ENCODE results near the gene WDR48. TPM values are rescaled to one million over a fixed set of nuclear protein-coding genes. Genes with fewer than 3 reads are reported as not detected.

WDR48 gene
- total and polyA plus RNA-seq, 9 of the 15 experiments (the other 6 are each of a cell fraction or from before 2014, with no cell fraction given), result 26.6 to 70.6 (median 48.0) TPM

DNA sequence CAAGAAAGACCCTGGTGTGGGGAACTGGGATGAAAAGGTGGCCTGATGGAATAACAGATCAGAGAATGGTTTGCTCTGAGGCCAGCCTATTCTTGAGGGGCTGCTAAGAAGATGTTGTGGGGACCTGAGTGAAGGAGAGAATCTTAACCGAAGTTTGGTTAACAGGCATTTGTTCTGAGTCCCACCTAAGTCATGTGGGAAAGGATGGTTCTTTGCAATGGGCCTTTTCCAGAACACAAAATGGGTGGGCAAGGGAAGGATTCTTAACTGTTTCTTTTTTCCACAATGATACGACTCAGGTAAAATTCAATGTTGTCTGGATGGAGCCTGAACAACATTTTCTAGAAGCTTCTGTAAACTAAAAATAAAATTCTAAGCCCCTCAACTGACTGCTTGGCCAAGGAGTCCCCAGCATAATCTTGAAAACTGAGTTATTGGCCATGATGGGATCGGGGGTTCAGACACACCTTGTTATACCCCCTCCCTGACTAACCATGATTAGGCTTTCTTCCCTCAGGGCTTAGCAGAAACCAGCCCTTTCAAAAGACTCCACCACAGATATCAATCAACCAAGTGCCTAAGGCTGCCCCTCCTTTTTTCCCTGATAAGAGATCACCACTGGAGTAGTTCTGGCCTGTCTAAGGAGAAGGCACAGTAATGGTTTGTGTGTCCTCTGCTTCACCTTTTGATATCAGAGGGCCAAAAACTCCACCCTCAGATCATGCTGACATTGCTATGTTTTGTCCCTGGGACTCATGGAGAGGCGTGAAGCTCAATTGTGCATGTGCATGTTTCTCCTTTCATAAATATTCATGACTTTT is 30.1 kb upstream of the WDR48 start:
- WGBS (ENCODE audit: insufficient coverage, low coverage, missing lambda C conversion rate), result 26% methylated on average over 4 of the region's 4 CpGs
- ATAC-seq (peak; percentile 86), DNase-seq (ENCODE audit: extremely low read depth in 1 of 4, low spot score in 3 of 4) (peak; percentile 17 to 82 (median 38)), FAIRE-seq (peak; percentile 84)
- POLR2A ChIA-PET, result interaction anchor here (0.7 to 2.3 kb wide), 5 partner anchors 9 to 294 kb away, joined by 3 to 9 read pairs (median 6); no protein-coding TSS in a partner anchor
- CTCF ChIA-PET (ENCODE audit: low intra/inter-chr PET ratio), result interaction anchor here (0.5 kb wide), 1 partner anchor 1190 kb away, joined by 3 read pairs; no protein-coding TSS in a partner anchor
- no TSS peak for BruUV-seq (replicated peaks)
- Histone ChIP-seq H3K4me1 (replicated peaks in 1 of 2; ENCODE audit: control insufficient read depth in 2 of 2, insufficient read depth in 2 of 2, low read length in 2 of 2) (peaks cover 6 to 46% of the 10 kb centered on the region in 2 experiments; a peak in 4 of 5 replicates), H3K4me2 (ENCODE audit: insufficient read depth, low read length) (peak overlapping the region; percentile 40), H3K9me1 (ENCODE audit: control insufficient read depth, insufficient read depth, low read length) (no peaks in the 10 kb centered on the region), H3K27me3 (ENCODE audit: control insufficient read depth in 2 of 2, insufficient read depth in 2 of 2, low read length in 2 of 2) (no peaks in the 10 kb centered on the region), H3K9me3 (replicated peaks; ENCODE audit: control insufficient read depth, insufficient read depth, low read depth, low read length) (no peaks in the 10 kb centered on the region), H3K27ac (ENCODE audit: extremely low read depth, low read depth, low read length) (peak overlapping the region; percentile 65; the same call in 1 of the 3 replicates), H3K4me3 (no peak overlapping the region), H4K20me1 (replicated peaks; ENCODE audit: control insufficient read depth, insufficient read depth, low read length) (no peaks in the 10 kb centered on the region), H2AFZ (ENCODE audit: low read depth, low read length) (peak overlapping the region; percentile 54), H3K79me2 (ENCODE audit: control insufficient read depth, insufficient read depth, low read length) (no peaks in the 10 kb centered on the region), H3K36me3 (ENCODE audit: control insufficient read depth, insufficient read depth, low read length) (no peaks in the 10 kb centered on the region), H3K9ac (ENCODE audit: insufficient read depth in 1 of 2, low read depth in 2 of 2, low read length in 2 of 2) (no peak overlapping the region)
- intact Hi-C loops (cut with micrococcal nuclease), result no loop called here
- in situ Hi-C loops (cut with MboI), result no loop called here
- TF ChIP-seq ZBTB12 (CRISPR knock-in tag; IDR thresholded peaks at IDR 0.05) (no peak), CBX2 (IDR thresholded peaks at IDR 0.05; ENCODE audit: insufficient read depth, low read length, poor library complexity, severe bottlenecking) (no peak), ZNF583 (CRISPR knock-in tag; IDR thresholded peaks at IDR 0.05) (no peak), MYNN (IDR thresholded peaks at IDR 0.05) (no peak), MYNN (CRISPR knock-in tag; IDR thresholded peaks at IDR 0.05) (no peak), NUFIP1 (IDR thresholded peaks at IDR 0.05; ENCODE audit: partially characterized antibody) (no peak), RFX7 (CRISPR knock-in tag; IDR thresholded peaks at IDR 0.05) (no peak), PRMT5 (CRISPR knock-in tag; IDR thresholded peaks at IDR 0.05) (no peak), ZBTB43 (CRISPR knock-in tag; IDR thresholded peaks at IDR 0.05) (no peak), ARID2 (IDR thresholded peaks at IDR 0.05) (no peak), ZNF212 (CRISPR knock-in tag; IDR thresholded peaks at IDR 0.05) (no peak), HIVEP1 (CRISPR knock-in tag; IDR thresholded peaks at IDR 0.05) (0 out of 2 replicates have a peak, but pooled peaks have one; percentile 45), CXXC5 (CRISPR knock-in tag; IDR thresholded peaks at IDR 0.05) (no peak)
- TF ChIP-seq, protein P1, sequence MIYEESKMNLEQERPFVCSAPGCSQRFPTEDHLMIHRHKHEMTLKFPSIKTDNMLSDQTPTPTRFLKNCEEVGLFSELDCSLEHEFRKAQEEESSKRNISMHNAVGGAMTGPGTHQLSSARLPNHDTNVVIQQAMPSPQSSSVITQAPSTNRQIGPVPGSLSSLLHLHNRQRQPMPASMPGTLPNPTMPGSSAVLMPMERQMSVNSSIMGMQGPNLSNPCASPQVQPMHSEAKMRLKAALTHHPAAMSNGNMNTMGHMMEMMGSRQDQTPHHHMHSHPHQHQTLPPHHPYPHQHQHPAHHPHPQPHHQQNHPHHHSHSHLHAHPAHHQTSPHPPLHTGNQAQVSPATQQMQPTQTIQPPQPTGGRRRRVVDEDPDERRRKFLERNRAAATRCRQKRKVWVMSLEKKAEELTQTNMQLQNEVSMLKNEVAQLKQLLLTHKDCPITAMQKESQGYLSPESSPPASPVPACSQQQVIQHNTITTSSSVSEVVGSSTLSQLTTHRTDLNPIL (CRISPR knock-in tag; IDR thresholded peaks at IDR 0.05), result no peak
- TF ChIP-seq, protein P2, sequence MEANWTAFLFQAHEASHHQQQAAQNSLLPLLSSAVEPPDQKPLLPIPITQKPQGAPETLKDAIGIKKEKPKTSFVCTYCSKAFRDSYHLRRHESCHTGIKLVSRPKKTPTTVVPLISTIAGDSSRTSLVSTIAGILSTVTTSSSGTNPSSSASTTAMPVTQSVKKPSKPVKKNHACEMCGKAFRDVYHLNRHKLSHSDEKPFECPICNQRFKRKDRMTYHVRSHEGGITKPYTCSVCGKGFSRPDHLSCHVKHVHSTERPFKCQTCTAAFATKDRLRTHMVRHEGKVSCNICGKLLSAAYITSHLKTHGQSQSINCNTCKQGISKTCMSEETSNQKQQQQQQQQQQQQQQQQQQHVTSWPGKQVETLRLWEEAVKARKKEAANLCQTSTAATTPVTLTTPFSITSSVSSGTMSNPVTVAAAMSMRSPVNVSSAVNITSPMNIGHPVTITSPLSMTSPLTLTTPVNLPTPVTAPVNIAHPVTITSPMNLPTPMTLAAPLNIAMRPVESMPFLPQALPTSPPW (CRISPR knock-in tag; IDR thresholded peaks at IDR 0.05), result peak; percentile 94
